Heart right ventricle (tissue), 16 donors: ENCODE data around the gene EIF3K. TPM values are rescaled to one million over a fixed set of nuclear protein-coding genes. Genes with fewer than 3 reads are reported as not detected.
A peak's percentile ranks its signal among the peaks of the same experiment; 100 is the strongest.

Experiments
- ATAC-seq, 8 donors: fragments of 200-7000 bp; cut with Tn5 transposase; one replicate each; pipeline ENCODE4 v1.9.1; 2020; ENCODE audit warnings: mild to moderate bottlenecking in 8 of 8, moderate library complexity in 8 of 8, moderate number of reproducible peaks in 1 of 8
- DNase-seq, 2 donors: peaks; one replicate each; pipeline ENCODE4 v3.0.0-alpha.2; 2020
- H3K27ac ChIP-seq, 10 donors: fragments of 200-600 bp; sonication (generic) in 2 of 10; one replicate each; pipeline versions ENCODE4 v1.5.0 to v1.8.0; 2020 to 2022; ENCODE audit warnings: mild to moderate bottlenecking in 3 of 10
- H3K27me3 ChIP-seq, 7 donors: fragments of 200-600 bp; one replicate each; pipeline ENCODE4 v1.8.0; 2021 to 2022; ENCODE audit warnings: mild to moderate bottlenecking in 2 of 7
- H3K36me3 ChIP-seq, 9 donors: fragments of 200-600 bp; sonication (generic) in 1 of 9; one replicate each; pipeline versions ENCODE4 v1.5.0 to v1.8.0; 2020 to 2022; ENCODE audit warnings: mild to moderate bottlenecking in 2 of 9
- H3K4me1 ChIP-seq, 9 donors: fragments of 200-600 bp; sonication (generic) in 1 of 9; one replicate each; pipeline versions ENCODE4 v1.5.0 to v1.8.0; 2020 to 2022; ENCODE audit warnings: mild to moderate bottlenecking in 4 of 9
- H3K4me3 ChIP-seq, 10 donors: fragments of 200-600 bp; sonication (generic) in 2 of 10; one replicate each; pipeline versions ENCODE4 v1.5.0 to v1.8.0; 2020 to 2022; ENCODE audit warnings: mild to moderate bottlenecking in 7 of 10, moderate library complexity in 2 of 10
- H3K9me3 ChIP-seq, 11 donors: fragments of 200-600 bp in 10 of 11; sonication (generic) in 2 of 11; one replicate each; pipeline versions ENCODE4 v1.5.0 to v1.8.0; 2013 to 2022; ENCODE audit warnings: mild to moderate bottlenecking in 2 of 11, control low read depth in 1 of 11, moderate library complexity in 1 of 11
- CTCF ChIP-seq, 9 donors: fragments of 200-600 bp; sonication (generic) in 2 of 9; IDR thresholded peaks; one replicate each; pipeline versions ENCODE4 v1.5.0 to v1.8.0; 2021 to 2022; ENCODE audit warnings: antibody characterized with exemption in 9 of 9, mild to moderate bottlenecking in 5 of 9, moderate library complexity in 1 of 9
- WGBS, 2 donors: extraction: QIAGEN DNeasy Blood & Tissue Kit; methylation state at CpG; one replicate each; pipeline ENCODE4 v1.1.7; 2013; ENCODE audit warnings: inconsistent platforms in 1 of 2; 5-methylcytosine and 5-hydroxymethylcytosine counted together
- intact Hi-C, 10 donors: fragments of 100-400 bp; cut with DNase I; formaldehyde crosslinking; loops; one replicate each; pipeline versions ENCODE4 v1.11.1 to v1.14.2; 2022
- polyA plus RNA-seq, 2 donors: library from polyadenylated mRNA; stranded (reverse); fragments of 200-250 nt; gene quantifications; one replicate each; pipeline ENCODE4 v1.2.3, GENCODE V29; 2013
- total RNA-seq, 10 donors: library from RNA; stranded (reverse); fragmentation: NEBNext Ultra II Directional in 3 of 10; extraction: Animal tissue kit (Norgen Biotek cat#: 25700) in 3 of 10; gene quantifications; one replicate each; pipeline versions ENCODE4 v1.2.1 to v1.2.4, GENCODE V29; 2021 to 2023
- donor health status: Arrhythmogenic right ventricular cardiomyopathy.
- donor health status: ischemic (EF 13 %, LVEDD 7.1; RV severe dilation, severe dysfunction).
- donor health status: healthy with polysubstance abuse.
- donor health status: DM: no; HTN: yes; CAD: no.
- donor health status: DM: no; HTN: no; CAD: no.
- donor health status: ischemic (EF 25% LVEDD 6.9; RV normal size, moderate dysfunction).
- donor health status: ischemic (EF 25% LVEDD 5.7; RV mildly dilated, moderate dysfunction).
- donor health status: healthy.
- donor health status: DM: yes; HTN: yes; CAD: no.
- donor health status: Ischemic cardiomyopathy.
- donor health status: ischemic (EF 35%, LVEDD 5.7; RV mildly dilated, moderate dysfunction).
- donor health status: nonischemic (EF 11% LVEDD 7.7; RV severe dilation, severe dysfunction).
- donor health status: DM: yes; HTN: yes; CAD: no.
- donor health status: PGD.
- donor health status: ischemic (EF 29% LVEDD 5.4; RV normal size, mild dysfunction).
- donor health status: nonischemic (EF 23%, LVEDD 6.1; RV moderate dilation, normal function).

The EIF3K gene
- total and polyA plus RNA-seq, 12 donors, result 505 to 845 (median 631) TPM

DNA sequence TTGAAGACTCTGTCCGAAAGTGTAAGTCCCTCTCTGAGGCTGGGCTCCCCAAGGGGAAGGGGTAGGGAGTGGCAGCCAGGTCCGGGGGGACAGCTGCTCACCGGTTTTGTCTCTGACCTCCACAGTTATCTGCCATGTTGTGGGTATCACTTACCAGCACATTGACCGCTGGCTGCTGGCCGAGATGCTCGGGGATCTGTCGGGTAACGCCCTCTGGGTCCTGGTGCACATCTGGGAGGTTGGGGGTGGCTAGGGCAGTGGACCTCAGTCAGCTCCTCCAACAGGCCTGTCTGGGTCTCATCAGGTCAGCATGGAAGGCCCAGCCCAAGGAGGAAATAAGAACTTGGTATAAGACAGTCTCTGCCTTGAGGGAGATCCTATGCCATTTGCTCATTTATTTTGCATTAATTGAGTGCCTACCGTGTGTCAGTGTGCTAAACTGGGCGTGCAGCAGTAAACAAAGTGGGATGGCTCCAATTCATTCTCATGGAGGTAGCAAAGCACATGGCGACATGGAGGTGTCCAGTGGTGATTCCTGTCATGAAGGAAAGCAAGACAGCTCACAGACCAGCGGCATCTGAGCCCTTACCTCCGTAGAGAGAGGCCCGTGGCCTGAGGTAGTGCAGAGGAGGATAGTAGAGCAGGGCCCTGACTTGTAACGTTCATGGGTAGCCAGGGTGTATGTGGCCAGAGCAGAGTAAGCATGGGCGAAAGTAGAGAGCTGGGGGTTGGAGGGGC lies 13.7 kb downstream of the EIF3K start:
- Histone ChIP-seq H3K4me1 (peaks cover 0 to 32% (median 24%) of the 10 kb centered on the region in 9 donors), H3K27ac (peak overlapping the region in 1 of 10 donors; percentile 25), H3K9me3 (no peaks in the 10 kb centered on the region), H3K36me3 (peaks cover 0 to 98% (median 47%) of the 10 kb centered on the region in 9 donors), H3K4me3 (no peak overlapping the region), H3K27me3 (no peaks in the 10 kb centered on the region)
- no peak for TF ChIP-seq CTCF (IDR thresholded peaks at IDR 0.05)
- DNase-seq (no peak), ATAC-seq (no peak)
- intact Hi-C loops, result loop anchor here in 8 of 10 donors (2.0 to 10.0 kb wide), 11 partner anchors 85 to 302 kb away; partner anchors contain the start of genes FAM98C (in 5 of the 8), ECH1 (in 2 of the 8), HNRNPL (in 1 of the 8) and MRPS12 (in 1 of the 8)
- WGBS, 2 donors, result 88 to 93% methylated on average over 16 of the region's 16 CpGs

DNA sequence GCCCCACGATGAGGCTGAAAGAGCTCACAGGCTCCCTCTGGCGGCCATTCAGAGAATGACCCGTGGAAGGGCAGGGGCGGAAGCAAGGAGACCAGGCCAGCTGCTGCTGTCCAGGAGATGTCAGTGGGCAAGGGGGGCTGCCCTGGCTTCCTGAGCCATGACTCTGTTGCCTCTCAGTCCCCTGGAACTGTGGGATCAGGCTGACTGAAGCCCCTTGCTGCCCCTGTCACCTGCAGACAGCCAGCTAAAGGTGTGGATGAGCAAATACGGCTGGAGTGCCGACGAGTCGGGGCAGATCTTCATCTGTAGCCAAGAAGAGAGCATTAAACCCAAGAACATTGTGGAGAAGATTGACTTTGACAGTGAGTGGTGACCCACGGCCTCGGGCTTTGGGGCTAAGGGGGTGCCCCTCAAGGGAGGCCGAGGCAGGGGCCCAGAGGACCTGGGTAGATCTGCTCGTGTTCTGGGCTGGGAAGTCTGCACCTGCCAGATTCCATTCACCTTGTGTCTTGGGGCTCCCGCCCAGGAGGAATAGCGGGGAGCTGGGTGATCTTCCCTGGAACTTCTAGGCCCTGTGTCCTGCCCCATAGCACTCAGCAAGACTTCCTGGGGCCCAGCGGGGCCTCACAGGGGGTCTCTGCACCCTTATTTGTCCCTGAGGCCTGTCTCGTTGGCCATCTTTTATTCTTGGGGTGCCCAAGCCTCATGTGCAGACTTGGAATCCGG lies 15.9 kb downstream of the EIF3K start:
- WGBS, 2 donors, result 69 to 73% methylated on average over 17 of the region's 17 CpGs
- intact Hi-C loops, result loop anchor here (2.0 to 10.0 kb wide), 14 partner anchors 88 to 300 kb away; partner anchors contain the start of genes FAM98C (in 9 of the 10), ECH1 (in 2 of the 10), MRPS12 (in 2 of the 10) and SARS2 (in 2 of the 10)
- ATAC-seq (peak in 7 of 8 donors; percentile 41 to 65 (median 47)), DNase-seq (peak; percentile 78 to 82)
- Histone ChIP-seq H3K36me3 (peaks cover 0 to 85% (median 30%) of the 10 kb centered on the region in 9 donors), H3K27me3 (no peaks in the 10 kb centered on the region), H3K27ac (peak overlapping the region in 8 of 10 donors; percentile 5 to 89 (median 58)), H3K4me1 (peaks cover 0 to 38% (median 29%) of the 10 kb centered on the region in 9 donors), H3K4me3 (no peak overlapping the region), H3K9me3 (no peaks in the 10 kb centered on the region)
- TF ChIP-seq CTCF (IDR thresholded peaks at IDR 0.05), result peak; percentile 87 to 98 (median 95)

DNA sequence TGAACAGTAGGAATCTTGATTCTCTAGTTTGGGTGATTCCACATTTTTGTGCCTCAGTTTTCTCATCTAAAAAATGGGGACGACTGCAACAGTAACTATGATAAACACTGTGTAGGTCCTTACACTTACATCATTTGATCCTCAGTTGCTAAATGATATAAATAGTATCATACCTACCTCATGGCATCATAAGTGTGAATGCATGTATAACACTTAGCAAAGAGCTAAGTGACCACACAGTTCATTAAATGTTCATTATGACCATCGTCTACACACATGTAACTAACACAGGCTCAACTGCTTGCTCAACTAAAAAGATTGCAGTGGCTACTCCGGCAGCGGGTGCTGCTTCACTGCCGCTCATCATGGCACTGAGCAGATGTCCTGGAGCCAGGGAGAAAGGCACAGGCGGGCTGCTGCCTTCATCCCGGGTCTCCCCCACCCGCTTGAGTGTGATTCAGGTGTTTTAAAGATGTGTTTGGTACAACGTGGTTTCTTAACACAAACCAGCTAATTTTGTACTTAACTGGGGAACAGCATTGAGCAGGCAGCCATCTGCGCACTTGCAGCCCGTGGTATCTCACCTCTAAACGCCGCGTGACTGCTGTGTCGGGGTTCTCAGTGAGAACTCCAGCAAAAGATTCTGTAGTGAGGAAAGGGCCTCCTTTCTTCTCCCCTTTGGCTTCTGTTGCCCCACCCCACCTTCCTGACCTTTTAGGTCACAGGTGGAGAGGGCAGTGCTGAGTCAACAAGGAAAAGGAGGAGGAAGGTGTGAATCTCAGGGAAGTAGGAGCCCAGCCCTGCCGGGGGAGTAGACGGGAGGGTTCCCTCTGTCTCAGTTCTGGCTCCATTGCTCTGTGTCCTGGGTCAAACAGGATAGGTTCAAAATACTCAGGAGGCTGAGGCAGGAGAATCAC lies 16.8 kb downstream of the EIF3K start:
- peaks cover 0 to 46% (median 30%) of the 10 kb centered on the region in 9 donors for H3K4me1 ChIP-seq
- H3K27me3 ChIP-seq, result no peaks in the 10 kb centered on the region
- no peak for TF ChIP-seq CTCF (IDR thresholded peaks at IDR 0.05)
- no peaks in the 10 kb centered on the region for H3K9me3 ChIP-seq
- DNase-seq (no peak), ATAC-seq (no peak)
- WGBS, 2 donors, result 84 to 85% methylated on average over 17 of the region's 17 CpGs
- H3K36me3 ChIP-seq, result peaks cover 0 to 81% (median 26%) of the 10 kb centered on the region in 9 donors
- no peak overlapping the region for H3K4me3 ChIP-seq
- intact Hi-C loops, result loop anchor here in 9 of 10 donors (2.0 to 10.0 kb wide), 12 partner anchors 91 to 299 kb away; partner anchors contain the start of genes FAM98C (in 7 of the 9), ECH1 (in 2 of the 9), MRPS12 (in 2 of the 9) and SARS2 (in 2 of the 9)
- peak overlapping the region; percentile 7 to 89 (median 64) for H3K27ac ChIP-seq
